K562 (cell line): ENCODE measurements around the gene IL11. TPM values are rescaled to one million over a fixed set of nuclear protein-coding genes. Genes with fewer than 3 reads are reported as not detected.
A peak's percentile ranks its signal among the peaks of the same experiment; 100 is the strongest.

Experiments
- ADNP ChIP-seq: fragments of 200-800 bp; sonication (Bioruptor generic); IDR thresholded peaks from 2 replicates; pipeline ENCODE4 v1.6.1; 2016; ENCODE audit warnings: missing genetic modification characterization, missing compliant biosample characterization
- ARHGAP35 ChIP-seq: fragments of 450-650 bp; IDR thresholded peaks from 2 replicates; pipeline ENCODE4 v1.6.1; 2018; ENCODE audit not compliant: partially characterized antibody
- ASH1L ChIP-seq: fragments of 450-650 bp; IDR thresholded peaks from 2 replicates; pipeline ENCODE4 v1.6.1; 2018; ENCODE audit warnings: borderline replicate concordance, mild to moderate bottlenecking, low read depth; ENCODE audit not compliant: partially characterized antibody
- CAMTA2 ChIP-seq: fragments of 250-450 bp; sonication (Bioruptor Pico); conservative IDR thresholded peaks from 2 replicates; pipeline ENCODE4 v1.5.1; 2022
- CGGBP1 ChIP-seq: fragments of 250-450 bp; sonication (Bioruptor Pico); IDR thresholded peaks from 2 replicates; pipeline ENCODE4 v1.9.0; 2021; ENCODE audit warnings: mild to moderate bottlenecking
- E2F5 ChIP-seq: sonication (generic); formaldehyde crosslinking; IDR thresholded peaks from 2 replicates; pipeline ENCODE4 v1.8.0; 2022; ENCODE audit warnings: mild to moderate bottlenecking, missing genetic modification reagents
- ETV1 ChIP-seq: fragments of 450-650 bp; conservative IDR thresholded peaks from 2 replicates; pipeline ENCODE4 v1.6.1; 2016; ENCODE audit warnings: missing genetic modification characterization, control low read depth, low read depth, missing compliant biosample characterization
- GTF2B ChIP-seq: IDR thresholded peaks from 2 replicates; pipeline ENCODE4 v1.6.1; 2011; ENCODE audit not compliant: insufficient read length; ENCODE audit errors: extremely low read depth
- MAFF ChIP-seq: IDR thresholded peaks from 2 replicates; pipeline ENCODE4 v1.6.1; 2012; ENCODE audit warnings: low read length, improper control_type of control experiment
- MAZ ChIP-seq, 2 experiments: fragments of 450-650 bp in 1 of 2; sonication (generic) in 1 of 2; formaldehyde crosslinking; IDR thresholded peaks in 1 of 2; conservative IDR thresholded peaks in 1 of 2; 2 replicates each; pipeline versions ENCODE4 v1.4.0 to v1.5.0; 2020; ENCODE audit warnings: mild to moderate bottlenecking in 1 of 2, missing genetic modification reagents in 1 of 2
- PHF20 ChIP-seq: fragments of 450-650 bp; IDR thresholded peaks from 2 replicates; pipeline ENCODE4 v1.6.1; 2018; ENCODE audit not compliant: partially characterized antibody
- POLR2G ChIP-seq: fragments of 200-400 bp; formaldehyde crosslinking; IDR thresholded peaks from 2 replicates; pipeline ENCODE4 v1.6.1; 2017; ENCODE audit warnings: low read depth, mild to moderate bottlenecking, antibody characterized with exemption, low read length, moderate library complexity
- SMARCB1 ChIP-seq: IDR thresholded peaks from 2 replicates; pipeline ENCODE4 v1.6.1; 2011; ENCODE audit warnings: improper control_type of control experiment, low read depth; ENCODE audit not compliant: insufficient read length
- STAT6 ChIP-seq: sonication (generic); formaldehyde crosslinking; IDR thresholded peaks from 2 replicates; pipeline ENCODE4 v1.8.1; 2023; ENCODE audit warnings: mild to moderate bottlenecking, missing genetic modification reagents
- TEAD1 ChIP-seq, 2 experiments: fragments of 450-650 bp in 1 of 2; sonication (generic) in 1 of 2; formaldehyde crosslinking; IDR thresholded peaks; 2 replicates each; pipeline versions ENCODE4 v1.4.0 to v1.8.0; 2020 to 2022; ENCODE audit warnings: mild to moderate bottlenecking in 2 of 2, missing genetic modification reagents in 1 of 2
- ZBTB17 ChIP-seq: fragments of 450-650 bp; formaldehyde crosslinking; IDR thresholded peaks from 2 replicates; pipeline ENCODE4 v1.4.0; 2020; ENCODE audit warnings: mild to moderate bottlenecking
- ZNF24 ChIP-seq: fragments of 450-650 bp; IDR thresholded peaks from 2 replicates; pipeline ENCODE4 v1.6.1; 2016
- ZNF592 ChIP-seq: fragments of 450-650 bp; IDR thresholded peaks from 2 replicates; pipeline ENCODE4 v1.6.1; 2017; ENCODE audit warnings: antibody characterized with exemption, mild to moderate bottlenecking
- ZNF79 ChIP-seq: fragments of 250-450 bp; sonication (Bioruptor Pico); IDR thresholded peaks from 2 replicates; pipeline ENCODE4 v1.4.0; 2020; ENCODE audit warnings: low read depth, mild to moderate bottlenecking, moderate library complexity
- polyA plus RNA-seq, 8 experiments: library from polyadenylated mRNA; depleted of rRNA in 4 of 8; stranded (reverse) in 5 of 8; unstranded in 3 of 8; fragments of >200 nt; fragmentation: Nextera tagmentation in 2 of 8; fragmentation: Illumina TruSeq in 1 of 8; extraction: Ambion mirVana in 2 of 8; extraction: Trizol in 1 of 8; gene quantifications; 2 replicates each; pipeline versions ENCODE4 v1.2.1 to v1.2.3, GENCODE V29; 2011 to 2014; ENCODE audit warnings: inconsistent platforms in 1 of 8, missing spikeins in 1 of 8
- total RNA-seq, 7 experiments: library from RNA; depleted of rRNA in 6 of 7; stranded (reverse); fragments of >200 nt in 6 of 7; fragmentation: Illumina TruSeq in 2 of 7; extraction: Trizol in 2 of 7; gene quantifications; 2 replicates each; pipeline versions ENCODE4 v1.2.1 to v1.2.3, GENCODE V29; 2011 to 2021; ENCODE audit warnings: low replicate concordance in 1 of 7

The IL11 gene
- total and polyA plus RNA-seq, 9 of the 15 experiments (the other 6 are each of a cell fraction or from before 2014, with no cell fraction given), result 0.04 to 0.42 (median 0.06) TPM; not detected in 6

- TF ChIP-seq E2F5 (no peak), ZNF79 (CRISPR knock-in tag) (no peak), ZBTB17 (CRISPR knock-in tag) (no peak), MAFF (no peak), ADNP (tag) (no peak), SMARCB1 (no peak), ETV1 (tag) (no peak), TEAD1 (CRISPR knock-in tag; IDR thresholded peaks at IDR 0.05) (no peak), PHF20 (no peak), CAMTA2 (no peak), ASH1L (peak; percentile 98), MAZ (CRISPR knock-in tag; conservative IDR thresholded peaks at IDR 0.05 in 1 of 2, IDR thresholded peaks at IDR 0.05 in 1 of 2) (peak; percentile 84 to 97), ARHGAP35 (no peak), ZNF592 (no peak), CGGBP1 (CRISPR knock-in tag) (0 out of 2 replicates have a peak, but pooled peaks have one; percentile 26), GTF2B (no peak), POLR2G (peak; percentile 88; the same call in 1 of the 2 replicates), STAT6 (no peak), ZNF24 (no peak)
Observed at GRCh38 chr19:55339105-55339888, 31.0 kb downstream of the IL11 start, which contains the start of gene KMT5C (continued).
